WTC11 (cell line): Measurements from ENCODE around the gene LPP. TPM values are rescaled to one million over a fixed set of nuclear protein-coding genes. Genes with fewer than 3 reads are reported as not detected.

ENCODE experiments used
- ATAC-seq: fragments of 200-7000 bp; cut with Tn5 transposase; 2 replicates; pipeline ENCODE4 v1.10.0; 2021; ENCODE audit warnings: mild to moderate bottlenecking, moderate library complexity
- CTCF ChIA-PET: fragments of 300-600 bp; sonication (Branson Sonifier 250); formaldehyde crosslinking; loops from one replicate; lab custom pipeline; 2021; ENCODE audit warnings: antibody characterized with exemption; lab: Charles Lee
- POLR2A ChIA-PET: fragments of 350-600 bp; sonication (Branson Sonifier 250); formaldehyde crosslinking; loops from one replicate; lab custom pipeline; 2021; ENCODE audit warnings: antibody characterized with exemption; lab: Charles Lee
- DNase-seq: peaks from one replicate; pipeline ENCODE4 v3.0.0; 2021; ENCODE audit warnings: low spot score
- H3K27ac Mint-ChIP-seq: 2 replicates; pipeline ENCODE4 v1.8.0; 2021; ENCODE audit warnings: mixed read lengths
- H3K27me3 Mint-ChIP-seq: 2 replicates; pipeline ENCODE4 v1.8.0; 2021; ENCODE audit warnings: low read depth, mild to moderate bottlenecking, moderate library complexity, mixed read lengths
- H3K36me3 Mint-ChIP-seq: 2 replicates; pipeline ENCODE4 v1.8.0; 2021; ENCODE audit warnings: mixed read lengths
- H3K4me1 Mint-ChIP-seq: 2 replicates; pipeline ENCODE4 v1.8.0; 2022; ENCODE audit warnings: mixed read lengths
- H3K4me3 Mint-ChIP-seq: 2 replicates; pipeline ENCODE4 v1.8.0; 2021; ENCODE audit warnings: mild to moderate bottlenecking, moderate library complexity, mixed read lengths
- H3K9me3 Mint-ChIP-seq: 2 replicates; pipeline ENCODE4 v1.8.0; 2021; ENCODE audit warnings: mixed read lengths
- AR ChIP-seq: fragments of 250-450 bp; sonication (Bioruptor Pico); IDR thresholded peaks from 2 replicates; pipeline ENCODE4 v1.9.0; 2021; ENCODE audit warnings: mild to moderate bottlenecking
- CREB1 ChIP-seq: sonication (generic); formaldehyde crosslinking; IDR thresholded peaks from 2 replicates; pipeline ENCODE4 v1.8.0; 2023; ENCODE audit warnings: mild to moderate bottlenecking, missing genetic modification reagents
- ERG ChIP-seq: fragments of 250-450 bp; sonication (Bioruptor Pico); IDR thresholded peaks from 2 replicates; pipeline ENCODE4 v1.8.0; 2021; ENCODE audit warnings: mild to moderate bottlenecking
- ESRRA ChIP-seq: sonication (generic); formaldehyde crosslinking; IDR thresholded peaks from 2 replicates; pipeline ENCODE4 v1.8.1; 2022; ENCODE audit warnings: mild to moderate bottlenecking, missing genetic modification reagents, borderline replicate concordance
- IRF1 ChIP-seq: sonication (generic); formaldehyde crosslinking; IDR thresholded peaks from 2 replicates; pipeline ENCODE4 v1.8.0; 2023; ENCODE audit warnings: missing genetic modification reagents
- NFE2L1 ChIP-seq: sonication (generic); formaldehyde crosslinking; IDR thresholded peaks from 2 replicates; pipeline ENCODE4 v1.8.1; 2023; ENCODE audit warnings: missing genetic modification reagents
- NR1H2 ChIP-seq: sonication (generic); formaldehyde crosslinking; IDR thresholded peaks from 2 replicates; pipeline ENCODE4 v1.9.0; 2021; ENCODE audit warnings: mild to moderate bottlenecking, moderate library complexity, missing genetic modification reagents
- RORB ChIP-seq: fragments of 250-450 bp; sonication (Bioruptor Pico); IDR thresholded peaks from 2 replicates; pipeline ENCODE4 v1.9.0; 2021; ENCODE audit warnings: mild to moderate bottlenecking
- STAT6 ChIP-seq: sonication (generic); formaldehyde crosslinking; conservative IDR thresholded peaks from 2 replicates; pipeline ENCODE4 v1.8.1; 2023; ENCODE audit warnings: mild to moderate bottlenecking, low read depth, missing genetic modification reagents, moderate library complexity
- TP53 ChIP-seq: sonication (generic); formaldehyde crosslinking; IDR thresholded peaks from 2 replicates; pipeline ENCODE4 v1.8.1; 2023; ENCODE audit warnings: mild to moderate bottlenecking, missing genetic modification reagents
- ZNF317 ChIP-seq: sonication (generic); formaldehyde crosslinking; IDR thresholded peaks from 2 replicates; pipeline ENCODE4 v1.8.1; 2023; ENCODE audit warnings: low read depth, mild to moderate bottlenecking, moderate library complexity, missing genetic modification reagents, borderline replicate concordance
- ZNF416 ChIP-seq: fragments of 250-450 bp; sonication (Bioruptor Pico); IDR thresholded peaks from 2 replicates; pipeline ENCODE4 v1.9.0; 2021; ENCODE audit warnings: mild to moderate bottlenecking, inconsistent platforms
- total RNA-seq: library from RNA; stranded (reverse); gene quantifications from 3 replicates; pipeline ENCODE4 v1.2.3, GENCODE V29; 2021

The LPP gene
- total RNA-seq, 1 experiment from 2014 or later = 49.6 TPM

- H3K36me3 Mint-ChIP-seq = no peaks in the 10 kb centered on the region
- ChIA-PET CTCF (no interaction called here), POLR2A (no interaction called here)
- H3K27me3 Mint-ChIP-seq = no peaks in the 10 kb centered on the region
- no peaks in the 10 kb centered on the region for H3K9me3 Mint-ChIP-seq
- no peak for ATAC-seq
- no peak overlapping the region for H3K4me3 Mint-ChIP-seq
- TF ChIP-seq ERG (CRISPR knock-in tag) = no peak
- no peak for TF ChIP-seq ESRRA (CRISPR knock-in tag)
- TF ChIP-seq CREB1 = no peak
- no peak for DNase-seq
- no peaks in the 10 kb centered on the region for H3K4me1 Mint-ChIP-seq
- H3K27ac Mint-ChIP-seq = no peak overlapping the region
Observed at GRCh38 chr3:188559856-188560255, 405.9 kb downstream of the LPP start.

- H3K27me3 Mint-ChIP-seq = no peaks in the 10 kb centered on the region
- DNase-seq (no peak), ATAC-seq (no peak)
- ChIA-PET CTCF (no interaction called here), POLR2A (no interaction called here)
- H3K4me3 Mint-ChIP-seq = no peak overlapping the region
- H3K4me1 Mint-ChIP-seq = no peaks in the 10 kb centered on the region
- no peak overlapping the region for H3K27ac Mint-ChIP-seq
- H3K36me3 Mint-ChIP-seq = no peaks in the 10 kb centered on the region
- H3K9me3 Mint-ChIP-seq = no peaks in the 10 kb centered on the region
- TF ChIP-seq NR1H2 (CRISPR knock-in tag) = no peak
- TF ChIP-seq RORB = no peak
- no peak for TF ChIP-seq NFE2L1
- TF ChIP-seq AR (CRISPR knock-in tag) = no peak
- no peak for TF ChIP-seq ZNF317 (CRISPR knock-in tag)
Observed at GRCh38 chr3:188562144-188562543, 408.2 kb downstream of the LPP start.

GRCh38 chr3:188567478-188568195, 413.7 kb downstream of the LPP start:
- DNase-seq (no peak), ATAC-seq (no peak)
- POLR2A ChIA-PET = no interaction called here
- no peaks in the 10 kb centered on the region for H3K9me3 Mint-ChIP-seq
- no peaks in the 10 kb centered on the region for H3K27me3 Mint-ChIP-seq
- H3K4me1 Mint-ChIP-seq = no peaks in the 10 kb centered on the region; the same call in 1 of the 2 replicates
- H3K36me3 Mint-ChIP-seq = no peaks in the 10 kb centered on the region
- H3K4me3 Mint-ChIP-seq = no peak overlapping the region
- H3K27ac Mint-ChIP-seq = no peak overlapping the region
- TF ChIP-seq TP53 (no peak), STAT6 (CRISPR knock-in tag) (no peak), ZNF416 (no peak), IRF1 (no peak)
- TF ChIP-seq, all 79 proteins: peak for 0
- CTCF ChIA-PET = interaction anchor here (1.2 kb wide), 1 partner anchor 181 kb away, joined by 3 read pairs; no protein-coding TSS in a partner anchor
